GM12872 (cell line): ENCODE results near the gene ITPR3.

Source experiments
- CTCF ChIP-seq: IDR thresholded peaks from 3 replicates; pipeline ENCODE4 v1.5.1; 2011; ENCODE audit warnings: low read depth, mild to moderate bottlenecking, low read length, moderate library complexity; ENCODE audit not compliant: insufficient read depth

Gene ITPR3

DNA sequence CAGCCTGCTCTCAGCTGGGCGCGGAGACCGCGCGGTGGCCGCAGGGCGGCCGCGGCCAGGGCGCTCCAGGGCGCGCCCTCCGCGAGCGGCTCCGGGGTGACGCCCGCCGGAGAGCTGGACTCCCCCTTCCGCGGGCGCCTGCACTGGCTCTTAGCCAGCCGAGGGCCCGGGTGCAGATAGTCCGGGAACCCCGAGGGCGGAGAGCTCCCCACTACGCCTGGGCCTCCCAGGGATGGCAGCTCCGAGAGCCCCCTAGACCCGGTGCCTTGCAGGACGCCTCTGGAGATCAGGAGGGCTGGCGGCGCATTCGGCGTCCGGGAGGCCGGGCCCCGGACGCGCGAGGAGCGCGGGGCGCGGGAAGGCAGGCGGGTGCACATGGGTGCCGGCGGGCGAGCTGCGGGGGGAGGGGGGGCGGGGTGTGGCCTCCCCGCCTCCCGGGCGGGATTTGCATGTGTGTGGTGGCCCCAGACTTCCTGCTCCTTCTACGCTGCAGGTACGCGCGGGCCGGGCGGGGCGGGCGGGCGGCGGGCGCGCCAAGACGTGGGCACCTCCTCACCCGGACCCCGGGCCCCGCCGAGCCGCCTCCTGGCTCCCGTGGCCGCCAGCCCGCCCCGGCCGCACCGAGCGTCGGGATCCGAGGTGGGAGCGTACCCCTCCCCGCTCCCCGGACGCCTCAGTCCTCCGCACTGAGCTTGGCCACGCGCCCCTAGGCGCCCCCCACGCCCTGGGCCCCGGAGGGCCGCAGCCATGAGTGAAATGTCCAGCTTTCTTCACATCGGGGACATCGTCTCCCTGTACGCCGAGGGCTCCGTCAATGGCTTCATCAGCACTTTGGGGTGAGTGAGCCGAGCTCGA, at the start of gene ITPR3:
Gene ITPR3, plus strand, starts transcription at position 467 of the 855 bp plus-strand sequence. Its CDS starts 281 bp downstream, at position 748.
- TF ChIP-seq CTCF, result no peak

DNA sequence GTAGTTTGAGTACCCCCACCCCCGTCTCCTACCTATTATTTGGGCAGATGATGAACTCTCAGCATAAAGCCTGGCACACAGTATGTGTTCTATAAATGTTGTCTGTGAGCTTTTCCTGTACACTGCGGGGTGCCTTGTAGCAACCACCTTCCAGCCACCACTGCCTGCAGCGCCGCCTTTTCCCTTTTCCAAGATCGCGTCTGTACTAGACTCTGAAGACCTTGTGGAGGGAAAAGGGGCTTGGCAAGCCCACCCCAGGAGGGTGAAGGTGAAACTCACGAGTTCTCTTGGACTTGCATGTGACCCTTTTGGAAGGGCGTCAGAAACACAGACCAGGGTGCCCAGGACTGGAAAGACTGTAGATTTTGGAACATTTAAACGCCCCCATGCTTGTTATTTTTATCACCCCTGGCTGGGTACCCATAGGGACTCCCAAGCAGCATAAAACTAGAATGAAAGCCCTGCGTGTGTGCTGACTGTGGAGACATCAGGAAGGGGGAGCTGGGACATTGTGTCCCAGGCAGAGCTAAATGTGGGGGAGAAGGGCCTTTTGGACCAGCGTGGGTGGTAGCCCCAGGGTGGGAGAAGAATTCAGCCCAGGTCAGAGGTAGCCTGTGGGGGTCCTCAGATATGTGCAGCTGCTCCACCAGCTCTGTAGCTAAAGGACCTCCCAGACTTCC, 49.3 kb upstream of the ITPR3 start:
- no peak for TF ChIP-seq CTCF

DNA sequence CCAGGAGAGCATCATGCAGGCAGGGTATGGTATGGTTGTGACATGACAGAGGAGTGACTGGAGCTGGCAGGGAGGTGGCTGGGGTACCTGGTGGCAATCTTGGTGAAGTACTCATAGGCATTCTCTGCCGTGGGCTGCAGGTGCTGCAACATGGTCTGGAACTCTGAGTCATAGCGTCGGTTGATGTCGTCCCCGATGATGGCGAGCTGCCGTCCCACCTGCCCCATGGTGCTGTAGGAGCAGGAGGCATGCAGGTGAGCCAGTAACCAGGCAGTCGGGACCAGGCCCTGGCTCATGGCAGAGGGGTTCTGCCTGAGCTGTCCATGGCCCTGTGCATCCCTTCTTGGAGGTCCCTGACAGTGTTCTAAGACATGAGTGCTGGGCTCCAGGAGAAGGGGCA, 45.9 kb upstream of the ITPR3 start:
- no peak for TF ChIP-seq CTCF

- no peak for TF ChIP-seq CTCF
Observed at GRCh38 chr6:33576668-33577067, 44.5 kb upstream of the ITPR3 start.

DNA sequence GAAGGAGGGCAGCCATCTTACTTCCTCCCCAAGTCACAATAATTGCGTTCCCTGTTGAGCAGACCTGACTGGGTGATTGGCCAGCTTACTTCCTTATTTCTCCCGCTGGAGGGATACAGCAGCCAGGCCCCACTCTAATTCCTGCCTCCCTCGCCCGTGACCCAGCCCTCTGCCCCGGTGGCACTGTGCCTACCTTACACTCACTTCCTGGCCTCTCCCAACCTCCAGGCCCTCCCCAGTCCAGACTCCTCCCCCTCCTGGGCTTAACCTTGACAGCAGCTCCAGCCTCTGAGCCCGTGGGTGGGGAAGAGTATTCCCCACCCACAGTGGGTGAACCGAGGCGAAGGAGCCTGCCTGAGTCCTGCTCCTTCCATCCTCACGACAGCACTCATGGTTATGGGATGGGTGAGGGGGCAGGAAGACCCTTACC, 44.0 kb upstream of the ITPR3 start:
- TF ChIP-seq CTCF, result no peak

DNA sequence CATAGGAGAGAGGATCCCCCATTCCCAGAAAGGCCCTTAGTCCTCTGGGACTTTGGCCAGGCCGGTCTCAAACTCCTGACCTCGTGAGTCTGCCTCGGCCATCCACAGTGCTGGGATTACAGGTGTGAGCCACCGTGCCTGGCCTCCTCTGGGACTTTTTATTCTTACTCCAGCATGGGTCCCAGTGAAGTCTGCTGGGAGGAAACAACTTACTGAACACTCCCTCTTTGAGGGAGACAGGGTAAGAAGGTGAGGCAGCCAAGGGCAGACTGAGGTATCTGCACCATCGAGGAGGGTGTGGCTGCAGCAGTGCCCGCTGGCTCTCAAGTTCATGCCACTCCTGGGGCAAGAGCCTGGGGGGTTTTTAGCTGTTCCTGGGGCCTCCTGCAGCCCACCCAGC, 43.4 kb upstream of the ITPR3 start:
- no peak for TF ChIP-seq CTCF

DNA sequence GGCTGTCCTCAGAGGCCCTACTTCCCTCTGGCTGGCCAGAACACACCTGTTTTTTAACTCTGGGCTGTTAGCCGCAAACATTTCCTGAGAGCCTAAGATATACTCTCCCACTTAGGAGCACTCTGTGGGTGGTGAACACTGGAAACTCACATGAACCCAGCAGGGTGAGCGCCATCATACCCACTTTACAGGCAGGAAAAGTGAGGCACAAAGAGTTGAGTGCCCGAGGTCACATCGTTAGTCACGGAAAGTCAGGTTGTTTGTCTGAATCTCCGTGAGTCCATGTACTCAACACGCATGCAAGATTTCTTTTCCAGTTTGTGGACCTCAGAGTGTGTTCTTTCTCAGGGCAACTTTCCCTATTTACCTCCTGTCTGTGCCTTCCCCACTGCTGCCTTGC, 43.0 kb upstream of the ITPR3 start:
- no peak for TF ChIP-seq CTCF
